HG03135 (cell line): ENCODE results near the gene FAM20C.
"Not testable (repeated sequence)": the region's sequence is repeated elsewhere in the genome, so short reads cannot be mapped to it uniquely, and the experiment has no call there.

ENCODE experiments used
- ATAC-seq: cut with Tn5 transposase; IDR thresholded peaks from one replicate; pipeline ENCODE4 v1.9.1; 2021; ENCODE audit warnings: mild to moderate bottlenecking, moderate library complexity; ENCODE audit not compliant: unreplicated experiment

FAM20C gene

DNA sequence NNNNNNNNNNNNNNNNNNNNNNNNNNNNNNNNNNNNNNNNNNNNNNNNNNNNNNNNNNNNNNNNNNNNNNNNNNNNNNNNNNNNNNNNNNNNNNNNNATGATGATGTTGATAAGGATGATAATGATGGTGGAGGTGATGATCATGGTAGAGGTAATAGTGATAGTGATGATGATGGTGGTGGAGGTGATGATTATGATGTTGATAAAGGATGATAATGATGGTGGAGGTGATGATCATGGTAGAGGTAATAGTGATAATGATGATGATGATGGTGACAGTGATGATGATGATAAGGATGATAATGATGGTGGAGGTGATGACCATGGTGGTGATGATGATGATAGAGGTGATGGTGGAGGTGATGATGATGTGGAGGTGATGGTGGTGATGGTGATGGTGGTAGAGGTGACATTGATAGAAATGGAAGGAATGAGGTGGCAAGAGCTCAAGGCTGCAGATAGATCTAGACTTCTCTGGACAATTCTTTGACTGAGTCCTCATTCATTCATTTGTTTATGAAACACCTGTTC, 47.8 kb downstream of the FAM20C start:
- ATAC-seq = no peak

DNA sequence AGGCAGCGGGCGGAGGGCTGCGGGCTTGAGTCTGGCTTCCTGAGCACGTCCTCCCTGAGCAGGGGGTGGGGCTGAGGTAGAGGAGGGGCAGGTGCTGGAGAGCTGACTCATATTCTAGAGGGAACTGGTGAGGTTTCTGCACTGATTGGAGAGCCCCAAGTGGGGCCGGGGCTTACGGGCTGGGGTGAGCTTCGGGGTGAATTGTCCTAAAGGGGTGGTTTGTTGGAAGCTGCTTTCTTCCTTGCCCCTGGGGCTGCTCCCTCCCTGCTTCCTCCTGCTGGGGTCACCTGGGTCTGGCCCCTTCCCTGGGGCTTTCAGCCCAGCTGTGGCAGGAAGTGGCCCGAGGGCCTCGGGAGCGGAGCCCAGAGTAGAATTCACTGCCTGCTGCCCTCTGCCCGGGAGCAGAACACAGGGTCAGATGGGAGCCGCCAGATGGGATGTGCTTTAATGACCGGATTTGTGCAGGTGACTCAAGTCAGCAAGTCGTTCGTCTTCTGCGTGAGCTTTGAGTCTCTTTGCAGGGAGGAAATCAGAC, 48.6 kb downstream of the FAM20C start:
- ATAC-seq = no peak

DNA sequence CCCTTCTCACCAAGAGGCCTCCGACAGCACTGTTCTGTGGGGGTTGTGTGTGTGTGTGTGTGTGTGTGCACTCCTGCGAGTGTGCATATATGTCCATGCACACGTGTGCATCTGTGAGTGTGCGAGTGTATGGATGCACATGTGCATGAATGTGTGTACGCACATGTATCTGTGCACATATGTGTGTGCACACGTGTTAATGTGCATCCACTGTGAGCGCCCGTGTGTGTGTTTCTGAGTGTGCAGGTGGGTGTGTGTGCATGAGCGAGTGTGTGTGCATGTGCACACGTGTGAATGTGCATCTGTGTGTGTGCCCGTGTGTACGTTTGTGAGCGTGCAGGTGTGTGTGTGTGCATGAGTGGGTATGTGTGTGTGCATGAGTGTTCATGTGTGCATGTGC, 49.1 kb downstream of the FAM20C start:
- ATAC-seq = no peak

DNA sequence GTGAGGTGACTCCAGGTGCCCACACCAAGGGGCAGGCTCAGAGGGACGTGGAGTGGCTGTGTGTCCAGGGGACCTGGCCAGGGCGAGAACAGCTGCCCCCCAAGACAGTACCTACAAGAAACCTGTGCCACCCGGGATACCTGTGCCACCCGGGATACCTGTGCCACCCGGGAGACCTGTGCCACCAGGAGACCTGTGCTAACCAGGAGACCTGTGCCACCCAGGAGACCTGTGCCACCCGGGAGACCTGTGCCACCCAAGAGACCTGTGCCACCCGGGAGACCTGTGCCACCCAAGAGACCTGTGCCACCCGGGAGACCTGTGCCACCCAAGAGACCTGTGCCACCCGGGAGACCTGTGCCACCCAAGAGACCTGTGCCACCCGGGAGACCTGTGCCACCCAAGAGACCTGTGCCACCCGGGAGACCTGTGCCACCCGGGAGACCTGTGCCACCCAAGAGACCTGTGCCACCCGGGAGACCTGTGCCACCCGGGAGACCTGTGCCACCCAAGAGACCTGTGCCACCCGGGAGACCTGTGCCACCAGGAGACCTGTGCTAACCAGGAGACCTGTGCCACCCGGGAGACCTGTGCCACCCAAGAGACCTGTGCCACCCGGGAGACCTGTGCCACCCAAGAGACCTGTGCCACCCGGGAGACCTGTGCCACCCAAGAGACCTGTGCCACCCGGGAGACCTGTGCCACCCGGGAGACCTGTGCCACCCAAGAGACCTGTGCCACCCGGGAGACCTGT, 50.6 kb downstream of the FAM20C start:
- not testable (repeated sequence) for ATAC-seq

DNA sequence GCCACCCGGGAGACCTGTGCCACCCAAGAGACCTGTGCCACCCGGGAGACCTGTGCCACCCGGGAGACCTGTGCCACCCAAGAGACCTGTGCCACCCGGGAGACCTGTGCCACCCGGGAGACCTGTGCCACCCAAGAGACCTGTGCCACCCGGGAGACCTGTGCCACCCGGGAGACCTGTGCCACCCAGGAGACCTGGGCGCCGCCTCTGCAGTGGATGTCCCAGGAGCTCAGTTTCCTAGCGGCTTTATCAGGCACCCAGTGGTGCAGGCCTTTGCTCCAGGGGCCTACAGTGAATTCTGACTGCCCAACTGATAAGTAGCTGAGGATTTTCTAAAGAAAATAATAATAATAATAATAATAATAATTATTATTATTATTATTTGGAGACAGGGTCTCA, 51.2 kb downstream of the FAM20C start:
- not testable (repeated sequence) for ATAC-seq

DNA sequence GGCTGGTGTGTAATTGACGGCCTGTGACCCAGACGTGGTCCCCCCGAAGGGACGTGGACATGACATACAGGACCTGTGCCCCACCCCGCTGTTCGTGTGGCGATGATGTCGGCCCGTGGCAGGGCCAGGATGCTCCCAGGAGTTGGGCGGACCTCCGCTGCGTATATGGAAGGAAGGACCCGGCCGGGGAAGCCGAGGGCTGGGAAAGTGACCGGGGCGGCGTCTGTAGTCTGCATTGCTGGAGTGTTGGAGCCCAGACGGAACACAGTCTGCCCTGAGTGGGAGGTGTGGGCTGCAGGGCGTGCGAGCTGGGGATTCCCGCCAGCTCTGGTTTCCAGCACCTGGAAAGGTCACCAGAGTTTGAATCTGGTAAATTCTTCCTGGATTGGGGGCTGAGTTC, 52.6 kb downstream of the FAM20C start:
- ATAC-seq = no peak

DNA sequence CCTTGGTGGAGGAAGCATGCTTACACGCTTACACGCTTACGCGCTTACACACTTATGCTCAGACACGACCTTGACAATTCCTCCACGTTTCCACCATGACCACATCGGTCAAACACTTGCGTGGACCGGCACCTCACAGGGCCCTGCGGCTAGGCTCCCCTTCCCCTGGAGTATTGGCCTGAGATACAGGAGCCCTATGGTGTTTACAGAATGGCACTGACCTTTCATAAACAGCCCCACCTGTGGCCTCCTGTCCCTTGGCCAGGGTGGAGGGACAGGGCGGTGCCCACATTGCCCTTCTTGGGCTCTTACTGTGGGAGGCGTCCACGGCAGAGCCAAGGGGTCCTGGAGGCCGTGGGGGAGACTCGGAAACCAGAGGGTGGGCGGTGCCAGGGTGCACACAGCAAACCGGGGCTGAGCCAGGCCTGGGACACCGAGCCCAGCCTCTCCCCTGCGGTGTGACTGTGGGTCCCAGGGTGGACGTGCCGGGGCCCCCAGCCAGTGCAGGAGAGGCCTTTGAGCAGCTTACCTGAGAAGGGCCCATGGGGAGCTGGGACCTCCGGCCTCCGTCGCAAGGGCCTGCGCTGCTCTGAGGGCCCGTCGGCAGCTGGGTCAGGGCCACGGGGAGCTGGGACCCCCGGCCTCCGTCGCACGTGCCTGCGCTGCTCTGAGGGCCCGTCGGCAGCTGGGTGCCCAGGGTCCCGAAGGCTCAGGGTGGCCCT, 53.4 kb downstream of the FAM20C start:
- no peak for ATAC-seq

DNA sequence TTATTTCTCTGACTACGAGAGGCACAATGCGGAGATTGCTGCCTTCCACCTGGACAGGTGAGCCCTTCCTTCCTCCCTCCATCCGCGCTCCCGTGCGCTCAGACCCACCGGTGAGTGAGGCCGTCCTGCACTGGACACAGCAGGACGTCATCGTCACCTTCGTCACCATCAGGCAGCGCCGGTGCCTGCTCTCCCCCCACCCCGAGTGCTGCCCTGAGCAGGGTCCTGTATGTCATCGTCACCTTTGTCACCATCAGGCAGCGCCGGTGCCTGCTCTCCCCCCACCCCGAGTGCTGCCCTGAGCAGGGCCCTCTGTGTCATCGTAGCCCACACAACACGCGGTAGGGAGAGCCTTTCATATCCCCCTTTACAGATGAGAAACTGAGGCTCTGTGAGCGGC, 54.1 kb downstream of the FAM20C start:
- no peak for ATAC-seq

DNA sequence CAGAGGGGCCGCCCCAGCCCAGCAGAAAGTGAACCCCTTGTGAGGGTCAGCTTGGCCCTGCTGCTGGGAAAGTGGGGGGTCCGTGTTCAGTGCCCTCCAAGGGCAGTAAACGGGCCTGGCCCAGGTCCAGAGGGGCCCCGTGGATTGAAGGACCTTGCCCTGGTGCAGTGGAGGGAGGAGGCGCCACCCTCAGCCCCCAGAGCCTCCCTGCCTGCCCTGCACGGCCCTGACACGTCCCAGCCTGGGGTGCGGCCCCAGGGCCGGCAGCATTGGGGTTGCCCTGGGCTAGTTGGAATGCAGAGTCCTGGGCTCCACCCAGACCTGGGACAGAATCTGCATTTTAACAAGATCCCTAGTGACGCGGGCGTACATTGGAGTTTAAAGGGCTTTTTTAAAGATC, 54.8 kb downstream of the FAM20C start:
- no peak for ATAC-seq

DNA sequence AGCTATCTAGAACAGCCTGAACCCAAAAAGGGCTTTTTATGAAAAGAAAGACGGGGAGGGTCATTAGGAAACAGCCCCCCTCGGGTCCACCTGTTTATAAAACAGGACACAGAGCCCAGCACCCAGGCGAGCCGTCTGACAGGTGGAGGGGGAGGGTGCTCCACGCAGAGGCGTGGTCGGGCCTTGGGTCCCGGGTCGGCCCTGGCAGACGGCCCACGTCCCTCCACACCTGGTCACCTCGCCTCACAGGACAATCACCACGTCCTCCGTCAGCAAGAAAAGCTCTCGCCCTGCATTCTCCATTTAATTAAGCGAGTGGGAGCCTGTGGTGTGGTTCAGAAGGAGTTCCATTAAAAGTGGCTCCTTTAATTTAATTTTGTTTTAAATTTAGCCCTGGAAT, 55.3 kb downstream of the FAM20C start:
- ATAC-seq = no peak

DNA sequence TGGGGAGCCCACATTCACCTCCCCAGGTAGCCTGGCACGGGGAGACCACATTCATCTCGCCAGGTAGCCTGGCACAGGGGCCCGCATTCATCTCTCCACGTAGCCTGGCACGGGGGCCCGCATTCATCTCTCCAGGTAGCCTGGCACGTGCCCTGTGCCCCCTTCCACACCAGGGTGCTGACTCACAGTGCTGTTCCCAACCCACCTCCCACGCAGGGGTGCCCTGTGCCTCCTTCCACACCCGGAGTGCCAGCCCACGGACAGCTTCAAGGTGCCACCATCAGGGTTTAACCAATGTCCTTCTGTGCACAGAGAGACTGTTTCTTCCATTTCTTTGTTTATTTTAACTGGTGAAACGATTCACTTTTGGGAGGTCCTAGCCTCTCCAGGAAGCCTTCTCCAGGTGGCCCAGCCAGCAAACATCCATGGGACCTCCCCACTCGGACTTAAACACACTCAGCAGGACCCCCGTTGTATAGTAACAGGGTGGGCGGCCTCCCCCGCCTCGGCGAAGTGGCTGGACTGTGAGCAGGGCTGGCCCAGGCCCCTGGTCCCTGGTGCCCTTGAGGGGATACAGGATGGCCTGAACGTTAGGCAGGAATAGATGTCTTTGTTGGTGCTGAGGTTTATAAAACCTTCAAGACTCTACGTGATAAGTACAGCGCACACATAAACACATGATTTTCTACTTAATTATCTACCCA, 56.5 kb downstream of the FAM20C start:
- ATAC-seq = no peak

DNA sequence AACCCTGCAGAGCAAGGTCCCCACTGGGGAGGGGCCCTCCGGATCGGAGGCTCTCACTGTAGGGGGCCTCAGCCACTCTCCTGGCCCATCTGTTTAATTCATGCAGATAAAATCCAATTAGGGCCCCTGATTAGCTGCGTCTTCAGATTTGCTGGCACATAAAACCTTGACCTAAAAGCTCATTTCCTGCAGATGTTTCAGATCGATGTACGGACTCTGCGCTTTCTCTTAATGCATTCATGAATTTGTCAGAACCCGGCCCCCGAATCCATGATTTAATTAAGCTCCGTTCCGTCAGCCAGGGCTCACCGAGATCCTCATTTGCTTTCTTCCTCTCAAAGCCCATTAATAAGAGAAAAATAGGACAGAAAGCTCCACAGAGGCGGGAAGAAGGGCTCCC, 57.6 kb downstream of the FAM20C start:
- ATAC-seq = no peak

DNA sequence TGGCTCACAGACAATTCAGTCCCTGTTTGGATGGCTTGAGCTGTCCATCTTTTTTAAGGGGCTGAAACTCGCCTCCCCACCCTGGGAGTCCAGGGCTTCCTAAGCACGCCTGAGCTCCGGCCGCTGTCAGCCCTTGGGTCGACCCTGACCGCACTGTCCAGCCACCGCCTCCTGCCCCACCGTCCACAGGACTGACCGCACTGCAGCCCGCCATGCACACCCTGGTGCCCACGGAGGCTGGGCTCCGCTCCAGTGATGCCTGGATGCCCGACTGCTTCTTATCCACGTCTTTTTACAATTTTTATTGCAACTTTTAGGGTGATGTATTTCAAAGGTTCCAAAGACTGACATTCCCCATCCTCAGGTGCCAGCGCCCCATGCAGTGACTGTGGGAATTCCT, 58.2 kb downstream of the FAM20C start:
- ATAC-seq = no peak

DNA sequence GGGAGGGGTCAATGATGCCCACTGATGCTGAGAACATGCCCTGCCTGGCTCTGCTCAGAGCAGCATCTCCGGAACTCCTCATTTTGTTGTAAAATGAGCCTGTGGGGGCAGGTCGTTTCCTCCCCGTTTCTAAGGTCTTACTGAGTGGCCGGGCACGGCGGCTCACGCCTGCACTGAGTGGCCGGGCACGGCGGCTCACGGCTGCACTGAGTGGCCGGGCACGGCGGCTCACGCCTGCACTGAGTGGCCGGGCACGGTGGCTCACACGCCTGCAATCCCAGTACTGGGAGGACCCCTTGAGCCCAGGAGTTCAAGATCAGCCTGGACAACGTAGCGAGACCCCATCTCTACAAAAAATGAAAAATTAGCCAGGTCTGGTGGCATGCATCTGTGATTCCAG, 58.6 kb downstream of the FAM20C start:
- no peak for ATAC-seq

DNA sequence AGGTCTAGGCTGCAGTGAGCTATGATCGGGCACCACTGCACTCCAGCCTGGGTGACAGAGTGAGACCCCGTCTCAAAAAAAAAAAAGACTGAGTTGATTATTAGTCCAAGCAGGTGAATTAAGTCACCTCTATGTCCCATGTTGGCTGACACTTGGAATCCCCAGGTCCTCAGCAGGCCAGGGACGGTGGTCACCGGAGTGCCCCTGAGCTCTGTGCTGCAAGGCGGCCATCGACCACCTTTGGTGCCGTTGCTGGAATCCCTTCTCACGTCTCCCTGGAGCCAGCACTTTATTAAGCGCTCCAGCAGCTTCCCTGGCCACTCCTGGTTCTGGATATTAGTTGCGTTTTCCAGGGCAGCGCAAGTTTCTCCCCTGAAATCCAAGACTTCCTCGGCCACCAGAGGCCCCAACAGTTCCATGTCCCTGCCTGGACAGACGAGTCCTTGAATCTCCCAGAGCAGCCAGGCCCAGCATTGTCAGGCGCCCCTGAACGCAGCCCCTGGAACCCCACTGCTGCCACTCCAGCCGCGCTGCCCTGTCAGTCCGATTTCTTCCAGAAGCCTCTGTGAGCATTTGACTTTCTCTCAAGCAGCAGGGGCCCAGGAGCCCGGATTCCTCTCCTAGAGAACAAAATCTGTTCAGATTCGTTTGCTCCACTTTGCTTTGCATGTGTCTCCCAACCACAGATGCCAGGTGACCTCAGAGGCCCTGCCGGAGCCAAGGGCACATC, 59.2 kb downstream of the FAM20C start:
- ATAC-seq = no peak

DNA sequence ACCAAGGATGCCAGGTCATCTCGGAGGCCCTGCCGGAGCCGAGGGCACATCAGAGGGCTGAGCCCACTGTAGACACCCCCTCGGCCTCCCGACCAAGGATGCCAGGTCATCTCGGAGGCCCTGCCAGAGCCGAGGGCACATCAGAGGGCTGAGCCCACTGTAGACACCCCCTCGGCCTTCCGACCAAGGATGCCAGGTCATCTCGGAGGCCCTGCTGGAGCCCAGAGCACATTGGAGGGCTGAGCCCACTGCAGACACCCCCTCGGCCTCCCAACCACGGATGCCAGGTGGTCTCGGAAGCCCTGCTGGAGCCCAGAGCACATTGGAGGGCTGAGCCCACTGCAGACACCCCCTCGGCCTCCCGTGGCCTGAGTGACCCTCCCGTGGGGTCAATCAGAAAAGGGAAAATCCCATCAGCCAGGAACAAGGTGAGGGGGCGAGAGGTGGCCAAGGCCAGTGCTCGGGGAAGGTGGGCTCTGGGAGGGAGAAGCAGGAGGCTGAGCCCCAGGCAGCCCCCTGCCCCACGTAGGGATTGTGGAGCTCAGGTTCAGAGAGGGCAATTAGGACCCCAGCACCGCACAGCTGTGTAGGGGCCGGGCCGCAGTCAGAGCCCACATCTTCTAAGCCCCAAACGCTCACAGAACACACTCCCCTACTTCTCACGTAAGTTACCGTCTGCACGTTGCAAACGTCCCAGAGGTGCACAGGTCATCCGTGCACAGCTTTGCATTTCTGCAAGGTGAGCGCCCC, 60.0 kb downstream of the FAM20C start:
- ATAC-seq = no peak

DNA sequence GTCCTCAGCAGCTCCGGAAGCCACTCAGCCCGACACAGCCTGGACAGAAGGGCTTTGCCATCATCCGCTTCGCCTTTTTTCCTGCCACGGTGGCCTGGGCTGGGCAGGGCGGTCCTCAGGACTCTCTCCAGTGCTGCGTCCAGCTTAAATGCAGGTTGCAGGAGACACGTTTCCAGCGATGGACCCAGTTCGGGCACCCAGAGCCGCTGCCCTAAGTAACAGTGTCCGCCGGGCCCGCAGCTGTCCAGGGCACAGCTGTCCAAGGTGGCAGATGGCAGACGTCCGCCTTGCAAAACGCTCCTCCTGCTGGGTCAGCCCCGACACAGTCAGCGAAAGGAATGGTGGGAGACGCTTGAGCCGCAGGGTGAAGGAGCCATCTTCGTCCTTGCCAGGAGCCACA, 60.6 kb downstream of the FAM20C start:
- no peak for ATAC-seq

DNA sequence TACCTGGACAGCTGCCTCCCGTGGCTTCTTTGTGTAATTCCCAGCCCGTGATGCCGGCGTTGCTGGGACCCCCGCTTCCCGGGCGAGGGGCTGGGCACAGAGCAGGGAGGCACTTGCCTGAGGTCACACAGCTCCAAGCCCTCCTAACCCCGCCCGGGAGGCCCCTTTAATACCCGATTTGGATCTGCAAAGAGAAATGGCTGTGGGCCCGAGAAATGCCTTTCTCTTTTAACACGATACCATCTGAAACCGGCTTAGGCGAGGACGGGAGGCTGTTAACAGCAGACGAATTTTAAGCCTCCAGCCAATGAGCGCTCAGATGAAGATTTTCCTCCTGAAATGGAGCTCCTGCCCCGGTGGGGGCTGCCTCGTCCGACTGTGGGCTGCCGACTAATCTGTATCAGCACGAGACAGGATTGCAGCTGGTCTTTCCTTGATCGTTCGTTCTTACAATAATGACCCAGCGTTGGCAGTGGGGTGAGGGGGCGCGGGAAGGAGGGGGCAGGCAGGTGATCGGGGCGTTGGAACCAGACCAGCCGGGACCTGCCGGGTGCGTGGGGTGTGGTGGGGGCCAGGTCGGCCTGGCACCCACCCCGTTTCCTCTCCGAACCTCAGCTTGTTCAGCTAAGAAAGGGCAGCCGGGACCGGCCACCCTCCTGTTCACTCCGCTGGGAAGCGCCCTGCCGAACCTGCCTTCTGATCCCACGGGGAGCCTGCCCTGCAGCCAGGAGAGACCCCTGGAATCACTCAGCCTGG, 61.4 kb downstream of the FAM20C start:
- no peak for ATAC-seq

DNA sequence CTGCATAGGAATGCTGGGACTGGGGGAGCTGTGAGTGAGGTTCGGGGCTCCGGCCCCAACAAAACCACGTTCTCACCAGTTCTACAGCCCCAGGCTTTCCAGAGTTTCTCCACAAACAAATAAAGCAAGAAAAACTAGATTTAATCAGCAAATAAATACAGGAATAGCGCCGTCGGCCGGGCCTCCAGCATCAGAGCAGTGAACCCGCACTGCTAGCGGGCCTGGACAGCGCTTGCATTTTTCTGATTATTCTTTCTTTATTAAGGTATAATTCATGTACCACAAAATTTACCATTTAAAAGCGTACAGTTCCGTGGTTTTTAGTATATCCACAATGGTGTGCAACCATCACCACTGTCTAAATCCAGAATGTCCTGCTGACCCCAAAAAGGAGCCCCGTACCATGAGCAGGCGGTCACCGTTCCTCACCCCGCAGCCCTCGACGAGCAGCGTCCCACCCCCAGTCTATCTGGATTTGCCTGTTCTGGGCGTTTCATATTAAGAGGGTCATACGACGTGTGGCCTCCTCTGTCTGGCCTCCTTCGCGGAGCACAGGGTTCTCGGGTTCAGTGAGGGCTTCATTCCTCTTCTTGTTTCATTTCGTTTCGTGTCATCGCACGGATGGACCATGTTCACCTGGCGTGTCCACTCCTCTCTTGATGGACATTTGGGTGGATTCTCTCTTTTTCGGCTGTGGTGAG, 62.1 kb downstream of the FAM20C start:
- ATAC-seq = no peak
